HFF-Myc (cell line): ENCODE measurements around the gene DGKG.

ENCODE experiments used
- DNase-seq: peaks from one replicate; pipeline ENCODE4 v3.0.0-alpha.2; 2011; ENCODE audit warnings: low read depth; ENCODE audit errors: extremely low read depth
- H3K4me3 ChIP-seq: replicated peaks from 2 replicates; pipeline ENCODE4 v1.5.1; 2011; ENCODE audit warnings: low read depth, mild to moderate bottlenecking, control low read depth, low read length
- CTCF ChIP-seq: IDR thresholded peaks from 2 replicates; pipeline ENCODE4 v1.5.1; 2012; ENCODE audit warnings: mild to moderate bottlenecking, low read depth, low read length, control low read depth; ENCODE audit errors: missing control alignments

Gene DGKG

GRCh38 chr3:186220365-186220764, 141.7 kb downstream of the DGKG start:
- no peak for TF ChIP-seq CTCF
- DNase-seq = no peak

GRCh38 chr3:186219211-186219638, 142.8 kb downstream of the DGKG start:
- DNase-seq = no peak
- no peak overlapping the region for H3K4me3 ChIP-seq
- no peak for TF ChIP-seq CTCF

More at GRCh38 chr3:186220365-186220764, 141.7 kb downstream of the DGKG start:
- H3K4me3 ChIP-seq = no peak overlapping the region

- DNase-seq = no peak
- H3K4me3 ChIP-seq = no peak overlapping the region
- no peak for TF ChIP-seq CTCF
Measured at GRCh38 chr3:186218421-186218820, 143.6 kb downstream of the DGKG start.

- no peak for TF ChIP-seq CTCF
- no peak for DNase-seq
- no peak overlapping the region for H3K4me3 ChIP-seq
Measured at GRCh38 chr3:186217820-186218164, 144.2 kb downstream of the DGKG start.

- no peak for DNase-seq
- no peak for TF ChIP-seq CTCF
- no peak overlapping the region for H3K4me3 ChIP-seq
Measured at GRCh38 chr3:186216900-186217819, 144.9 kb downstream of the DGKG start.

- no peak for DNase-seq
- no peak overlapping the region for H3K4me3 ChIP-seq
- no peak for TF ChIP-seq CTCF
Measured at GRCh38 chr3:186214670-186215069, 147.4 kb downstream of the DGKG start.
